Activated naive CD8-positive, alpha-beta T cell treated with anti-CD3 and anti-CD28 coated beads, Interleukin-2, amount 50 U/mL, for 24 hours (primary cell): Measurements from ENCODE around the gene POLE3.
"Not testable (repeated sequence)": the region's sequence is repeated elsewhere in the genome, so short reads cannot be mapped to it uniquely, and the experiment has no call there.

Source experiments
- ATAC-seq: fragments of 150-1000 bp; cut with Tn5 transposase; one replicate; pipeline ENCODE4 v1.10.0; 2021
- DNase-seq: peaks from one replicate; pipeline ENCODE4 v3.0.0; 2021
- H3K27ac Mint-ChIP-seq: one replicate; pipeline ENCODE4 v1.8.0; 2021; ENCODE audit warnings: mild to moderate bottlenecking, mixed read lengths
- H3K27me3 Mint-ChIP-seq: one replicate; pipeline ENCODE4 v1.8.0; 2021; ENCODE audit warnings: mixed read lengths
- H3K36me3 Mint-ChIP-seq: one replicate; pipeline ENCODE4 v1.8.0; 2021; ENCODE audit warnings: low read depth, mixed read lengths
- H3K4me1 Mint-ChIP-seq: one replicate; pipeline ENCODE4 v1.8.0; 2021; ENCODE audit warnings: mixed read lengths
- H3K4me3 Mint-ChIP-seq: one replicate; pipeline ENCODE4 v1.8.0; 2021; ENCODE audit warnings: mild to moderate bottlenecking, moderate library complexity, mixed read lengths
- H3K9me3 Mint-ChIP-seq: one replicate; pipeline ENCODE4 v1.8.0; 2021; ENCODE audit warnings: mixed read lengths

Gene POLE3

DNA sequence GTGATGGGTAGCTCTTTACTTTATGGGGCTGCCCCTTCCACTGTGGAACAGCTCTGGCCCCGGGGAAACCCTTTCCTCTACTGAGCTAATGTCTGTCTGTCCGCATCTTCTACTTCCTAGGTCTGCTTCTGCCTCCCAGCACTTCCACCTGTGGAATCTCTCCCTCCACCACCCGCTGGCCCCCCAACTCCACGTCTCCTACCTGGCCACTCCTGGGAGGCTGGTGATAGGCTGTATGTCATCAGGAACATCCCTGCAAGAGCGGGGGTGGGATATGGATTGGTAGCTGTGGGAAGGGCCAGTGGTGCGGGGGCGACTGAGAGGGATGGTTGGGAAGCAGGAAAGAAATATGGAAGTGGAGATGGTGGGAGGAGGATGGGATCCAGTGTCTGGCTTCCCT, 18.6 kb downstream of the POLE3 start:
- Mint-ChIP-seq H3K27me3 (no peaks in the 10 kb centered on the region), H3K4me1 (no peaks in the 10 kb centered on the region), H3K27ac (no peak overlapping the region), H3K9me3 (no peaks in the 10 kb centered on the region), H3K36me3 (peaks cover 5% of the 10 kb centered on the region), H3K4me3 (no peak overlapping the region)
- no peak for DNase-seq
- ATAC-seq: no peak

- Mint-ChIP-seq H3K36me3 (peaks cover 9% of the 10 kb centered on the region), H3K9me3 (no peaks in the 10 kb centered on the region), H3K27me3 (no peaks in the 10 kb centered on the region), H3K4me1 (no peaks in the 10 kb centered on the region), H3K4me3 (no peak overlapping the region), H3K27ac (no peak overlapping the region)
- DNase-seq (no peak), ATAC-seq (no peak)
Measured at GRCh38 chr9:113390192-113390960, 20.1 kb downstream of the POLE3 start.

DNA sequence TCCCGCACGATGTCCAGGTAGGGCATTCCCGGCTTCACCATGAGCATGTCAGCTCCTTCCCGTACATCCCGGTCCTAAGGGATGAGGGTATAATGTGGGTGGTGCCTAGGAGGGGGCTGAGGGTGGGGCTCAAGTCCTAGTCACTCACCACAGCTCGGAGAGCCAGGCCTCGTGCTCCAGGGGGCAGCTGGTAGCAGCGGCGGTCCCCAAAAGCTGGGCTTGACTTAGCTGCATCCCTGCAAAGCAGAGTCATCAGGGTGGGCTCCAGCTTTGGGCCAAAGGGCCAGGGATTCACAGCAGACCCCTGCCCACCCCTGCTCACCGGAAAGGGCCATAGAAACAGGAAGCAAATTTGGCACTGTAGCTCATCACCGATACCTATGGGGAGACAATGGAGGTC, 21.0 kb downstream of the POLE3 start:
- ATAC-seq: no peak
- H3K9me3 Mint-ChIP-seq: no peaks in the 10 kb centered on the region

DNA sequence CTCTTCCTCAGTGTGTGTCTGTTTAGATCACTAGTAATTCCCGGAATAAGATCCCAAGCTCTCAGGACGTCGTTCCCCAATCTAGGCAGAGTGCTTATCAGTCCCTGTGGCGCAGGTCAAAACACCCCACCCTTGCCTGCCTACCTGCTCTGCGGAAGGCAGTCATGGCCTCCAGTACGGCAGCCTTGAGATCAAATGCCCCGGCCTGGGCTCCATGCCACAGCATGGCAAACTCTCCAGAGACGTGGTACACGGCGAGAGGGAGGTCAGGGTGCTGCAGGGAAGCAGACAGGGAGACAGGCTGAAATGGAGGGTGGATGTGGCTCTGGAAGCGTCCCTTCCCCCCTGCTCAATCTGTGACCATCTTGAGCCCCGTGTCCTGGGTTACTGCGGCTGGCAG, 21.6 kb downstream of the POLE3 start:
- H3K27me3 Mint-ChIP-seq: no peaks in the 10 kb centered on the region
- DNase-seq (no peak), ATAC-seq (no peak)

More for the DNA sequence above, 21.0 kb downstream of the POLE3 start:
- no peak for DNase-seq
- Mint-ChIP-seq H3K4me3 (no peak overlapping the region), H3K27me3 (no peaks in the 10 kb centered on the region), H3K36me3 (peaks cover 9% of the 10 kb centered on the region), H3K27ac (no peak overlapping the region), H3K4me1 (no peaks in the 10 kb centered on the region)

DNA sequence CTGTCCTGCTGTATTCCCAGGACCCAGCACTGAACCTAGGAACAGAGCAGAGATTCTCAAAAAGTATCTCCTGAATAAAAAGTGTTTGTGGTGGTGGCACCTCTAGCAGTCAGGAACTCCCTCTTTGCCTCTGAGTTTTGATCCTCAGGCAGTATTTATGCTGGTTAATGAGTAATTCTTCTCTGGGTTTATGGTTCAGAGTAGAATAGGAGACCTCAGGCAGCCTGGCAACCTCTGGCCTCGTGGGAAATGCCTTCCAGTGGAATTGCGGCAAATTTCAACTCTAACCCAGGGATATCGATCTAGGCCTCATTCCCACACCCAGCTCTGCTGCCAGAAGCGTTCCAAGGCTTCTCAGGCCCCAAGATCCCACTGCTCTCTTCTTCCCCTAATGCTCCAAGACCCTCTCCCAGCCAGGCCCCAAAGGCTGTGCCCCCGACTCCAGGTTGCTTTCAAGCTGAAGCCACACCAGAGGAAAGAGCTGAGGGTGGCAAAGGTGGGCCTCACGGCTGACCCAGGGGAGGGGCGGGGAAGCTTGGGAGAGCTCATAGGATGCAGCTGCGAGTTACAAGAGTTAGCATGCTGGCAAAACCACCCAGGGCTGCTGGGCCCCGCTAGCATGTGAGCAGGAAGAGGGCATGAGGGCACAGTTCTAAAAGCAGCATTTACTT, 22.8 kb downstream of the POLE3 start:
- ATAC-seq (no peak), DNase-seq (no peak)
- H3K36me3 Mint-ChIP-seq: peaks cover 9% of the 10 kb centered on the region
- H3K4me3 Mint-ChIP-seq: no peak overlapping the region
- H3K4me1 Mint-ChIP-seq: no peaks in the 10 kb centered on the region
- H3K9me3 Mint-ChIP-seq: no peaks in the 10 kb centered on the region
- H3K27ac Mint-ChIP-seq: no peak overlapping the region
- no peaks in the 10 kb centered on the region for H3K27me3 Mint-ChIP-seq

More for the DNA sequence above, 21.6 kb downstream of the POLE3 start:
- H3K9me3 Mint-ChIP-seq: no peaks in the 10 kb centered on the region
- no peaks in the 10 kb centered on the region for H3K4me1 Mint-ChIP-seq
- H3K4me3 Mint-ChIP-seq: no peak overlapping the region
- H3K36me3 Mint-ChIP-seq: peaks cover 9% of the 10 kb centered on the region
- H3K27ac Mint-ChIP-seq: no peak overlapping the region

- no peak for ATAC-seq
- H3K4me3 Mint-ChIP-seq: no peak overlapping the region
Measured at GRCh38 chr9:113386571-113387393, 23.7 kb downstream of the POLE3 start.

GRCh38 chr9:113381909-113382411, 28.5 kb downstream of the POLE3 start:
- Mint-ChIP-seq H3K4me3 (no peak overlapping the region), H3K27ac (no peak overlapping the region), H3K36me3 (peaks cover 4% of the 10 kb centered on the region), H3K4me1 (peaks cover 2% of the 10 kb centered on the region), H3K9me3 (no peaks in the 10 kb centered on the region), H3K27me3 (no peaks in the 10 kb centered on the region)
- ATAC-seq (no peak), DNase-seq (no peak)

More at GRCh38 chr9:113386571-113387393, 23.7 kb downstream of the POLE3 start:
- no peak for DNase-seq
- Mint-ChIP-seq H3K36me3 (peaks cover 7% of the 10 kb centered on the region), H3K27me3 (no peaks in the 10 kb centered on the region), H3K27ac (no peak overlapping the region), H3K9me3 (no peaks in the 10 kb centered on the region), H3K4me1 (no peaks in the 10 kb centered on the region)

- H3K36me3 Mint-ChIP-seq, H3K9me3 Mint-ChIP-seq, H3K27me3 Mint-ChIP-seq, ATAC-seq, H3K27ac Mint-ChIP-seq, H3K4me1 Mint-ChIP-seq, DNase-seq, H3K4me3 Mint-ChIP-seq: not testable (repeated sequence)
Measured at GRCh38 chr9:113381441-113381840, 29.0 kb downstream of the POLE3 start.

GRCh38 chr9:113380869-113381378, 29.6 kb downstream of the POLE3 start:
- Mint-ChIP-seq H3K36me3 (no peaks in the 10 kb centered on the region), H3K4me1 (peaks cover 3% of the 10 kb centered on the region), H3K27me3 (no peaks in the 10 kb centered on the region), H3K4me3 (no peak overlapping the region), H3K9me3 (no peaks in the 10 kb centered on the region), H3K27ac (no peak overlapping the region)
- no peak for DNase-seq
- no peak for ATAC-seq

- peaks cover 13% of the 10 kb centered on the region for H3K4me1 Mint-ChIP-seq
- H3K9me3 Mint-ChIP-seq, H3K27ac Mint-ChIP-seq: not testable (repeated sequence)
Measured at GRCh38 chr9:113379829-113380210, 30.7 kb downstream of the POLE3 start.

DNA sequence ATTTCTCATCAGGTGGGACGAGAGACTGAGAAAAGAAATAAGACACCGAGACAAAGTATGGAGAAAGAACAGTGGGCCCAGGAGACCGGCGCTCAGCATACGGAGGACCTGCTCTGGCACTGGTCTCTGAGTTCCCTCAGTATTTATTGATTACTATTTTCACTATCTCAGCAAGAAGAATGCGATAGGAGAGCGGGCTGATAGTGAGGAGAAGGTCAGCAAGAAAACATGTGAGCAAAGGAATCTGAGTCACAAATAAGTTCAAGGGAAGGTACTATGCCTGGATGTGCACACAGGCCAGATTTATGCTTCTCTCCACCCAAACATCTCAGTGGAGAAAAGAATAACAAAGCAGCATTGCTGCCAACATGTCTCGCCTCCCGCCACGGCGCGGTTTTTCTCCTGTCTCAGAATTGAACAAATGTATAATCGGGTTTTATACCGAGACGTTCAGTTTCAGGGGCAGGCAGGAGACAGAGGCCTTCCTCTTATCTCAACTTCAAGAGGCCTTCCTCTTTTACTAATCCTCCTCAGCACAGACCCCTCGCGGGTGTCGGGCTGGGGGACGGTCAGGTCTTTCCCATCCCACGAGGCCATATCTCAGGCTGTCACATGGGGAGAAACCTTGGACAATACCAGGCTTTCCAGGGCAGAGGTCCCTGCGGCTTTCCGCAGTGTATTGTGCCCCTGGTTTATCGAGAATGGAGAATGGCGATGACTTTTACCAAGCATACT, 31.2 kb downstream of the POLE3 start:
- not testable (repeated sequence) for H3K4me3 Mint-ChIP-seq, H3K27ac Mint-ChIP-seq
- peaks cover 13% of the 10 kb centered on the region for H3K4me1 Mint-ChIP-seq

More at GRCh38 chr9:113379829-113380210, 30.7 kb downstream of the POLE3 start:
- not testable (repeated sequence) for DNase-seq, ATAC-seq, H3K27me3 Mint-ChIP-seq, H3K36me3 Mint-ChIP-seq, H3K4me3 Mint-ChIP-seq

GRCh38 chr9:113376634-113377567, 33.6 kb downstream of the POLE3 start, which contains the start of gene HDHD3:
Gene HDHD3, minus strand, starts transcription at chr9:113376986. Its CDS starts 2,632 bp downstream, at chr9:113374354.
- H3K27me3 Mint-ChIP-seq: peaks cover 5% of the 10 kb centered on the region
- H3K4me1 Mint-ChIP-seq: peaks cover 13% of the 10 kb centered on the region
- no peaks in the 10 kb centered on the region for H3K9me3 Mint-ChIP-seq
- H3K4me3 Mint-ChIP-seq: peak within 1 kb of the TSS; percentile 78
- DNase-seq (peak; percentile 75), ATAC-seq (peak; percentile 81)
- H3K27ac Mint-ChIP-seq: peak within 1 kb of the TSS; percentile 61
- H3K36me3 Mint-ChIP-seq: no peaks in the 10 kb centered on the region

More for the DNA sequence above, 31.2 kb downstream of the POLE3 start:
- H3K27me3 Mint-ChIP-seq, ATAC-seq, H3K9me3 Mint-ChIP-seq, DNase-seq, H3K36me3 Mint-ChIP-seq: not testable (repeated sequence)
